HK-2 (cell line): Measurements from ENCODE around the gene CNTD1.
"Not testable (repeated sequence)": the region's sequence is repeated elsewhere in the genome, so short reads cannot be mapped to it uniquely, and the experiment has no call there.

Experiments
- DNase-seq: peaks from one replicate; pipeline ENCODE4 v3.0.0-alpha.2; 2018; ENCODE audit not compliant: unreplicated experiment

The CNTD1 gene

DNA sequence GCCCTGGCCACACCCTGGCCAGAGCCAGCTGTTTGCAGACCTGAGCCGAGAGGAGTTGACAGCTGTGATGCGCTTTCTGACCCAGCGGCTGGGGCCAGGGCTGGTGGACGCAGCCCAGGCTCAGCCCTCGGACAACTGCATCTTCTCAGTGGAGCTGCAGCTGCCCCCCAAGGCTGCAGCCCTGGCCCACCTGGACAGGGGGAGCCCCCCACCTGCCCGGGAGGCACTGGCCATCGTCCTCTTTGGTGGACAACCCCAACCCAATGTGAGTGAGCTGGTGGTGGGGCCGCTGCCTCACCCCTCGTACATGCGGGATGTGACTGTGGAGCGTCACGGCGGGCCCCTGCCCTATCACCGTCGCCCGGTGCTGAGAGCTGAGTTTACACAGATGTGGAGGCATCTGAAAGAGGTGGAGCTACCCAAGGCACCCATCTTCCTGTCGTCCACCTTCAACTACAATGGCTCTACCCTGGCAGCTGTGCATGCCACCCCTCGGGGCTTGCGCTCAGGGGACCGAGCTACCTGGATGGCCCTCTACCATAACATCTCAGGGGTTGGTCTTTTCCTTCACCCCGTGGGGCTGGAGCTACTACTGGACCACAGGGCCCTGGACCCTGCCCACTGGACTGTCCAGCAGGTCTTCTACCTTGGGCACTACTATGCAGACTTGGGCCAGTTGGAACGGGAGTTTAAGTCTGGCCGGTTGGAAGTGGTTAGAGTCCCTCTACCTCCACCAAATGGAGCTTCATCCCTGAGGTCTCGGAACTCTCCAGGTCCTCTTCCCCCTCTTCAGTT, 46.3 kb downstream of the CNTD1 start:
- no peak for DNase-seq

- DNase-seq = no peak
Measured at GRCh38 chr17:42845556-42845917, 46.9 kb downstream of the CNTD1 start.

- DNase-seq = no peak
Measured at GRCh38 chr17:42845918-42846593, 47.4 kb downstream of the CNTD1 start.

DNA sequence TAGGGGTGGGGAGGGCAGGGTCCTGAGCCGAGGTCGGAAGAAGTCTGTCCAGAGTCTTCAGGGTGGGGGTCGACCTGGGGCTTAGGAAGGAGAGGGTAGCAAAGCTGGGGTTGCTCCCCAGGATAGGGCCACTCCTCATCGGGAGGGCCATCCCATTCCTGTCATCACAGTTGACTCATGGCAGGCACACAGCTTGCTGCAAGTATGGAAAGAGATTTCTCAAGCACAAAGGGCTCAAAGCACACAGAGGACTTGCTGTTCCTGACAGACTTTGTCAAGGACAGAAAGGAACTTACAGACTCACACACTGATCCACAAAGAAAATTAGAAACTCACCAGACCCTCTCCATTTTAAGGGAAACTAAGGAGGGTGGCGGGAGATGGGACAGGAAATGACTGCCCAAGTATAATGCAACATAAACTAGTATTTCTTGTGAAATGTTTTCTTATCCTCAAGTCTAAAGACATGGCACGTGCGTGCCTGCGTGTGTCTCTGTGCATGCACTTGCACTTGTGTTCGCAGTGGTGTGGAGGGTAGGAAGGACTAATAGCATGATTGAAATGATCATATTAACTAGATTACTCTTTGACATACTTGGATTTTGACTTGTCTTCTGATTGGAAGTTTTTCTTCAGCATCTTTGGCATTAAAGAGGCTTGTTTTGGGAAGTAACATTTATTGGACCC, 48.1 kb downstream of the CNTD1 start:
- no peak for DNase-seq

DNA sequence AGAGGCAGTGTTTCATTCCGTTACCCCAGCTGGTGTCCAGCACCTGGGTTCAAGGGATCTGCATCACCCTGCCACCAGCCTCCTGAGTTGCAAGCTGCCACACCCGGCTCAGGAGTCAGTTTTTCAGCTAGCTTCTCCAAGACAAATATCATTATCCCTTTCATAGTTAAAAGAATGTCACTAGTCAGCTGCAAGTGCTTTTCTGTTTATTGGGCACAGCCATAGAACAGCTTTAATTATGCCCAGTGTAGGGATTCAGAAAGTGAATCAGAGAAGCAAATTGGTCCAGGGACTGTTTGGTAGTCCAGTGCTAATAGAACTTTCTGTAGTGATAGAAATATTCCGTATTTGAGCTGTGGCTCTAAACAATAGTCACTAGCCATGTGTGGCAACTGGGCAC, 49.4 kb downstream of the CNTD1 start:
- DNase-seq = no peak

GRCh38 chr17:42849031-42849430, 50.4 kb downstream of the CNTD1 start:
- no peak for DNase-seq

DNA sequence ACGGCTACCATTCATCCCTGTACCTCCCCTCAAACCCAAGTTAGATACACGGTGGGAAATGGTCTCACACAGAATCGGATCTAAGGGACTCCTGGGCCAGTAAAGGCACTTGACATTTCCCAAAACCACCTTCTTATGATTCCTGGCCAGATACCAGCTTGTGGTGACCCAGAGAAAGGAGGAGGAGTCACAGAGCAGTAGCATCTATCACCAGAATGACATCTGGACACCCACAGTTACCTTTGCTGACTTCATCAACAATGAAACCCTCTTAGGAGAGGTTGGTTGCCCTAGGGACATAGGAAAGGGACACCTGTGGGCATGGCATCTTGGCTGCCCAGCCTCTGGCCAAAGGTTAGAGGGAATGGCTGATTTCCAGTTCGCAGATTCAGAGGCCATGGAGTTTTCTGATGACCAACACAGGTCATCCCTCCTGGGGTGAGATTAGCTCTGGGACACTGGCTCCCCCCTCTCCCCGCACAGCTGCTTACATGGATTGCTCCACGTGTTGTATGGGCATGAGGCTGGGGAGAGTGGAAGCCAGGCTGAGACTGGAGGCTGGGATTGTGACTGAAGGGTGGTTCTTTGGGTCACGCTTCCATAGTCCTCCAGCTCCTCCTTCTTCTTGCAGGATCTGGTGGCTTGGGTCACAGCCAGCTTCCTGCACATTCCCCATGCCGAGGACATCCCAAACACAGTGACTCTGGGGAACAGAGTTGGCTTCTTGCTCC, 51.0 kb downstream of the CNTD1 start:
- no peak for DNase-seq

- no peak for DNase-seq
Measured at GRCh38 chr17:42850954-42851353, 52.3 kb downstream of the CNTD1 start, which contains the start of gene AOC3. AOC3 (plus strand) TSS chr17:42851199; CDS start chr17:42851344, 145 bp downstream.

DNA sequence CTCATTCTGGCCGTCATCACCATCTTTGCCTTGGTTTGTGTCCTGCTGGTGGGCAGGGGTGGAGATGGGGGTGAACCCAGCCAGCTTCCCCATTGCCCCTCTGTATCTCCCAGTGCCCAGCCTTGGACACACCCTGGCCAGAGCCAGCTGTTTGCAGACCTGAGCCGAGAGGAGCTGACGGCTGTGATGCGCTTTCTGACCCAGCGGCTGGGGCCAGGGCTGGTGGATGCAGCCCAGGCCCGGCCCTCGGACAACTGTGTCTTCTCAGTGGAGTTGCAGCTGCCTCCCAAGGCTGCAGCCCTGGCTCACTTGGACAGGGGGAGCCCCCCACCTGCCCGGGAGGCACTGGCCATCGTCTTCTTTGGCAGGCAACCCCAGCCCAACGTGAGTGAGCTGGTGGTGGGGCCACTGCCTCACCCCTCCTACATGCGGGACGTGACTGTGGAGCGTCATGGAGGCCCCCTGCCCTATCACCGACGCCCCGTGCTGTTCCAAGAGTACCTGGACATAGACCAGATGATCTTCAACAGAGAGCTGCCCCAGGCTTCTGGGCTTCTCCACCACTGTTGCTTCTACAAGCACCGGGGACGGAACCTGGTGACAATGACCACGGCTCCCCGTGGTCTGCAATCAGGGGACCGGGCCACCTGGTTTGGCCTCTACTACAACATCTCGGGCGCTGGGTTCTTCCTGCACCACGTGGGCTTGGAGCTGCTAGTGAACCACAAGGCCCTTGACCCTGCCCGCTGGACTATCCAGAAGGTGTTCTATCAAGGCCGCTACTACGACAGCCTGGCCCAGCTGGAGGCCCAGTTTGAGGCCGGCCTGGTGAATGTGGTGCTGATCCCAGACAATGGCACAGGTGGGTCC, 52.9 kb downstream of the CNTD1 start:
- DNase-seq = not testable (repeated sequence)

DNA sequence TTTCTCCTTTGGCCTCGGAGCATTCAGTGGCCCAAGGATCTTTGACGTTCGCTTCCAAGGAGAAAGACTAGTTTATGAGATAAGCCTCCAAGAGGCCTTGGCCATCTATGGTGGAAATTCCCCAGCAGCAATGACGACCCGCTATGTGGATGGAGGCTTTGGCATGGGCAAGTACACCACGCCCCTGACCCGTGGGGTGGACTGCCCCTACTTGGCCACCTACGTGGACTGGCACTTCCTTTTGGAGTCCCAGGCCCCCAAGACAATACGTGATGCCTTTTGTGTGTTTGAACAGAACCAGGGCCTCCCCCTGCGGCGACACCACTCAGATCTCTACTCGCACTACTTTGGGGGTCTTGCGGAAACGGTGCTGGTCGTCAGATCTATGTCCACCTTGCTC, 53.7 kb downstream of the CNTD1 start:
- DNase-seq = no peak

GRCh38 chr17:42853004-42853403, 54.3 kb downstream of the CNTD1 start:
- DNase-seq = no peak

DNA sequence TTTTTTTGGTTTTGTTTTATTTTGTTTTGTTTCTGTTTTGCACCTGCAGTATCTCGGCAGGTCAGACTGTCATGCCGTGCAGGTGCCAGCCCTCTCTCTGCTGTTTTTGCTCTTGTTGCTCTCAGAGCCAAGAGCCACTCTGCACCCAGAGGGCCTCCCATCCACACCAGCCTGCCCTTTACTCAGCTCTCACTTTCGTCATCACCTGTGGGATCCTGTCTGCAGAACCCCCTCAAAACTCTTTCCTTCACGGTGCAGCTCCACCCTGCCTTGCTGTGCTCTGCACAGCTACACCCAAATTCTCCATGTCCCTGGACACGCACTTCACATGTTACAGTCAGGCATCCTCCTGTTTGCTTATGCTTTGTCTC, 54.9 kb downstream of the CNTD1 start:
- no peak for DNase-seq

DNA sequence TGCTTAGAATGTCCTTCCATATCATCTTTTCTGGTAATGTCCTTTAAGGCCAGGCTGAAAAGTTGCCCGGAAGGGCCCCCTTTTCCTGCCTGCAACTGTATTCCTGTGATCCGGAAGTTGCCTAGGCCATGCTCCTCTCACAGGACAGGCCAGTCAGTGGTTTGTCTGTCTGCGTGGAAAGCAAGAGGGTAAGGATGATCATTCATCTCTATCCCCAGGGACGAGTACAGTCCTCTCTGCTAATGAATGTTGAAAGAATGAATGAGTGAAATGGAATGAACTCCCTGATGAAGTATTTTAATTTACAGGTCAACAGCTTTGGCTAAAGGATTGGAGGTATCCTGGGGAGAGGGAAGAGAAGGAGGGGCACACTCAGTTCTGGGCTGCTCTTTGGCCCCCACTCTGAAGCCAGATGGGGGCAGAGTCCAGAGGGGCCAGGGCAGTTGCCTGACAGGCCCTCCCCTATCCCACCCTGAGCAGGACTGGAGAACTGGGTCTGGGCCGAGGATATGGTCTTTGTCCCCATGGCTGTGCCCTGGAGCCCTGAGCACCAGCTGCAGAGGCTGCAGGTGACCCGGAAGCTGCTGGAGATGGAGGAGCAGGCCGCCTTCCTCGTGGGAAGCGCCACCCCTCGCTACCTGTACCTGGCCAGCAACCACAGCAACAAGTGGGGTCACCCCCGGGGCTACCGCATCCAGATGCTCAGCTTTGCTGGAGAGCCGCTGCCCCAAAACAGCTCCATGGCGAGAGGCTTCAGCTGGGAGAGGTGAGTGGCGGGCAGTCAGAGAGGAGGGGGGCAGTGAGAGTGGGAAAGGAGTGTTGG, 55.5 kb downstream of the CNTD1 start:
- DNase-seq = no peak

DNA sequence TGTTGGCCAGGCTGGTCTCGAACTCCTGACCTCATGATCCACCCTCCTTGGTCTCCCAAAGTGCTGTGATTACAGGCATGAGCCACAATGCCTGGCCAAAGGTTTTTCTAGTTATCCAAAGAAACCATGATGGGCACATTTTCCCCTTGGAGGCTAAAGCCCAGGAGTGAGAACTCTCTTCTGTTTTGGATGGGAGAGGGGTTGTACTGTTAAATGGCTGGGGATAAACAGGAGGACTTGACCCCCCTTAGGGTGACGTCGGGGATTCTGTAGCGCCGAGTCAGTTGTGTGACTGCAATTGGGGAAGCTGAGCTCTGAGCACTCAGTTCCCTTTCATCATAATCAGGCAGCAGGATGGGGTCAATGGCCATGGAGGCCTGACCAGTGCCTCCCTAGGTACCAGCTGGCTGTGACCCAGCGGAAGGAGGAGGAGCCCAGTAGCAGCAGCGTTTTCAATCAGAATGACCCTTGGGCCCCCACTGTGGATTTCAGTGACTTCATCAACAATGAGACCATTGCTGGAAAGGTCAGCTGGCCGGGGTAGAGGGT, 56.5 kb downstream of the CNTD1 start:
- DNase-seq = no peak

GRCh38 chr17:42856093-42856492, 57.4 kb downstream of the CNTD1 start:
- DNase-seq = not testable (repeated sequence)

DNA sequence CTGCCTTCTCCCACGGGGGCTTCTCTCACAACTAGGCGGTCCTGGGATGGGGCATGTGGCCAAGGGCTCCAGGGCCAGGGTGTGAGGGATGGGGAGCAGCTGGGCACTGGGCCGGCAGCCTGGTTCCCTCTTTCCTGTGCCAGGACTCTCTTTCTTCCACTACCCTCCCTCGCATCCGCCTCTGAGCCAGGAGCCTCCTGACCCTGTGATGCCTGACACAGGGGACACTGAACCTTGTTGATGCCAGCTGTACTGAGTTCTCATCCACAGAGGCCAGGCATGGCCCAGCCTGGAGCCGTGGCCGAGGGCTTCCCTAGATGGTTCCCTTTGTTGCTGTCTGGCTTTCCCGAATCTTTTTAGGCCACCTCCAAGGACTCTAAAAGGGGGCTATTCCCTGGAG, 57.9 kb downstream of the CNTD1 start:
- not testable (repeated sequence) for DNase-seq

DNA sequence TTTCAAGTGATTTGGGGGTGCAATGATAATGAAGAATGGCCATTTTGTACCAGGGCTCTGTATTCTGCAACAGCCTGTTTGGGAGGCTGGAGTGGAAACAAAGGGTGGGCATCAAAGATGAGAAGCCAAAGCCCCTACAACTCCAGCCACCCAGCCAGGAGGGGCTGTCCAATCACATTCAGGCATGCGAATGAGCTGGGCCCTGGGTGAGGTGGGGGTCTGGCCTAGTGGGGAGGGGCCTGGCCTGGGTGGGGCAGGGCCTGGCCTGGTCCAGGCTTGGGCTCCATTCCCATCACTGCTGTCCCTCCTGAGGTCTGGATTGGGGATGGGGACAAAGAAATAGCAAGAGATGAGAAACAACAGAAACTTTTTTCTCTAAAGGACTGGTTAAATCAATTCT, 58.7 kb downstream of the CNTD1 start:
- DNase-seq = no peak
